T-helper 9 cell (primary cell): ENCODE measurements around the gene ACSF2.
"Not testable (repeated sequence)": the region's sequence is repeated elsewhere in the genome, so short reads cannot be mapped to it uniquely, and the experiment has no call there.

ENCODE experiments used
- DNase-seq: peaks from one replicate; pipeline ENCODE4 v3.0.0-alpha.2; 2020

ACSF2 gene

DNA sequence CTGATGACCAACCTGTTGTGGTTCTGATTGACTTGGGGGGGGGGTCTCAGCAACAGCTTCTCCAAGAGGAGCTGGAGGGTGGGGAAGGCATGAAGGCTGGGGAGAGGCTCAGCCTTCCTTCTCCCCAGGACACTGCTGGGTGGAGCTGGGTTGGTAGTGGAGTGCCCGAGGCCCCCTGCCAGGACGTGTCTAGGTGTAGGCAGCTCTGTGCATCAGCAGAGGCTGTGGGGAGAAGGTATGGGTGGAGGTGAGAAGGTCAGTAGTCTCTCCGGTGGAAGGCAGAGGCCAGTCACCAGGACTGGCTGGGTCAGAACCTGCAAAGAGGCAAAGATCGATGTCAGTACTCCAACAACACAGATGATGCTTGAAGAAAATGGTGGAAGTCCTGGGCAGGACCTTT, 38.7 kb downstream of the ACSF2 start:
- no peak for DNase-seq

DNA sequence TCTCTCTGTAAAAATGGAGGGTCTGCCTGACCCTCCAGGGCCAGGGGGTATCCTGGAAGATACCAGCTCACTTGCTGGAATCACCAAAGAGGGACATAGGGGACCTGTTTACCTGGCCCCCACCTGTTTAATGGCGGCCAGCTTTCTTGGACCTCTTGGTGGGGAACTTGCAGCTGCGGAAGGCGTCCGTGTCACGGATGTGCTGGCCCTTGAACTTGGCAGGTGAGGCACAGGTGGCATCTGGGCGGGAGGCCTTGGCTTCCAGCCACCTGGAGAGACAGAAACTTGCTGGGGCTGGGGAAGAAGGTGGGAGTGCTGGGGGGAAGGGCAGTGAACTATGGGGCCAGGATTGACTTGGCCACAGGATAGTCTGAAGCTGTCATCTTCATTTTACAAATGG, 39.2 kb downstream of the ACSF2 start:
- DNase-seq: no peak

DNA sequence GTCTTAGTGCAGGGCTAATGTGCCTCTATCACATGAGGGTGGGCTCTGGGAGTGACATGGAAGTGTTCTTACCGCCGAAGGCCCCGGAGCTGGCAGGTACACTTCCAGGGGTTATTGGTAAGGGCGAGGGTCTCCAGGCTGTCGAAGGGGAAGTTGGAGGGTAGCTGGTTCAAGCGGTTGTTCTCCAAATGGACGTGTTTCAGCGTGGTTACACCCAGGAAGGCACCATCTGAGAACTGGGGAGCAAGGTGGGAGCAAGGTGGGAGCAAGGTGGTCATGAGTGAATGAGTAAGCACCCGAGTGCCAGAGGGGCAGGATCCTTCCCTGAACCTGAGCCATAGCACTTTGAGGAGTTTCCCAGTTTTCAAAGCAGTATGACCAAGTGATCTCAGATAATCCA, 39.6 kb downstream of the ACSF2 start:
- DNase-seq: no peak

DNA sequence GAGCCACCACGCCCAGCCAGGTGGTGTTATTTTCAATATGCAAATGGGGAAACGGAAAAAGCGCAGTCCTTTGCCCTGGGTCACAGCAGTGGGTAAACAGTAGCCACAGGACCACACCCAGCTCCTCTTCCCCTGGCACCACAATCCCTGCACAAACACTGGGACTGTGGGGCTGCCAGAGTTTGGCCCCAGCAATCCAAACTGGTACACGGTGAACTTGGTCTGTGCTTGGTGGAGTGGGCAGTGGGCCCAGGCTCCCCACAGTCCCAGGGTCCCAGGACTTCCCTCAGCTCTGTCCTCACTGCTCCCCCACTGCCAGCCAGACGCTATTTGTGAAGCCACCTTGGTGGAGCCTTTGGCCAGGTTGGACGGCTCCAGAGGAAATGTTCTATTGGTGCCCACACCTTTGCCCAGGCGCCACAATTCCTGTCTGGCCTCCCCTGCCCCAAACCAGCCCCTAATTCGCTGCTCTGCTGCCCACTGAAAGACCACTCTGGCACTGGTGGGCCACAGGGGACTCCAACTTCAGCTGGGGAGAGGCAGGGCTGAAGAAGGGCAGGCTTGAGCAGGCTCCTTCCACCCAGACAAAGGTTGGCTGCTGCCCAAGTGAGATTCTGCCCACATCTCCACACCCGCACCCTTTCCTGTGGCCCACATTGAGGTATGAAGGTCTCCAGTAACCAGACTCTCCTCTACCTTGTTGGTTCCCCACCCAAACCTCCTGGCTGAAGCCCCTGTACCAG, 40.5 kb downstream of the ACSF2 start:
- no peak for DNase-seq

DNA sequence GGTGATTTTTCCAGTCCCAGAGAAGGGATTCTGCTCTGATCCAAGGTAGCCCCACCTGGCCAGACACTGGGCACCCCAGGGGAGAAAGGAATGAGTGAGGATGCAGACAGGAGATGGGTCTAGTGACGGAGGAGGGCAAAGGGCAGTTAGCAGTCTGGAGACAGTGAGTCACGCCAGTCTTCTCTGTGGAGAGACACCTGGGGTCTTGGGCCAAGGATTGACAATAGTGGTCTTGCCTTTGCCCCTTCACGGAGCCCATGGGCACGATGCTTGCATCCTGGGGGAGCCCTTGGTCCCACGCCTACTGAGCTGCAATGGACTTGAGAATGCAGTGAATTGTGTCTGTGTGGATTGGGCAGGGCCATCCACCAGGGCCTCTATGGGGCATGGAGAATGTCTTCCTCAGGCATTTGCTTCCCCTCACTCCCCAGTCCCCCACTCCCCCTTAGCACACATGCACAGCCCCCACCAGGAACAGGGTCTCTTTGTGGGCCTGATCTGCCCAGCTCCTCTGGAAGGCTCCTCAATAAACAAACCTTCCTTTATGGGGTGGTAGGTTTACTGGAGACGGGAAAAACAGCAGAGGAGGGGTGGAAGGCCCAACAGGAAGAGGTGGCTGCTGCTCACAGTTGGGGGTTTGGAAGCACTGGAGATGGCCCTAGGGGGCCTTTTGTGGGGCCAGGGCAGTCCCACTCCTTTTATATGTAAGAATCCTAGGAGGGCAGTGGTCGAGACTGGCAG, 41.3 kb downstream of the ACSF2 start:
- no peak for DNase-seq

DNA sequence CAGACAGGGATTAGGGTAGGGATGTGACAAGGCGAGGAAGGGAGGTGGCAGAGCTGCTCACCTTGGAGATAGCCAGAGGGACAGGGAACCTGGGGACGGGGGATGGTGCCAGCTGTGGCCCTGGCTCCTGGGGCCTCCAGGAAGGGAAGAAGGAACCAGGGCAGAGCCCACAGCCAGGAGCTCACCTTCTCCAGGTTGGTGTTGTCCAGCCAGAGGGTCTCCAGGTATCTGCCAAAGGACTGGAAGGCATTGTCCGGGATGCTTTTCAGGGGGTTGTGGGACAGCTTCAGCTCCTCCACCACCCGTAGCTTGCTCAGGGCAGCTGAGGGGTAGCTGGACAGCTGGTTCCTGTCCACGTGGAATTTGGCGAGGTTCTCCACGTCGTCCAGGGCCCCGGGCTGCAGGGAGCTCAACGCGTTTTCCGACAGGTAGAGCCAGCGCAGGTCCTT, 41.9 kb downstream of the ACSF2 start:
- DNase-seq: no peak

DNA sequence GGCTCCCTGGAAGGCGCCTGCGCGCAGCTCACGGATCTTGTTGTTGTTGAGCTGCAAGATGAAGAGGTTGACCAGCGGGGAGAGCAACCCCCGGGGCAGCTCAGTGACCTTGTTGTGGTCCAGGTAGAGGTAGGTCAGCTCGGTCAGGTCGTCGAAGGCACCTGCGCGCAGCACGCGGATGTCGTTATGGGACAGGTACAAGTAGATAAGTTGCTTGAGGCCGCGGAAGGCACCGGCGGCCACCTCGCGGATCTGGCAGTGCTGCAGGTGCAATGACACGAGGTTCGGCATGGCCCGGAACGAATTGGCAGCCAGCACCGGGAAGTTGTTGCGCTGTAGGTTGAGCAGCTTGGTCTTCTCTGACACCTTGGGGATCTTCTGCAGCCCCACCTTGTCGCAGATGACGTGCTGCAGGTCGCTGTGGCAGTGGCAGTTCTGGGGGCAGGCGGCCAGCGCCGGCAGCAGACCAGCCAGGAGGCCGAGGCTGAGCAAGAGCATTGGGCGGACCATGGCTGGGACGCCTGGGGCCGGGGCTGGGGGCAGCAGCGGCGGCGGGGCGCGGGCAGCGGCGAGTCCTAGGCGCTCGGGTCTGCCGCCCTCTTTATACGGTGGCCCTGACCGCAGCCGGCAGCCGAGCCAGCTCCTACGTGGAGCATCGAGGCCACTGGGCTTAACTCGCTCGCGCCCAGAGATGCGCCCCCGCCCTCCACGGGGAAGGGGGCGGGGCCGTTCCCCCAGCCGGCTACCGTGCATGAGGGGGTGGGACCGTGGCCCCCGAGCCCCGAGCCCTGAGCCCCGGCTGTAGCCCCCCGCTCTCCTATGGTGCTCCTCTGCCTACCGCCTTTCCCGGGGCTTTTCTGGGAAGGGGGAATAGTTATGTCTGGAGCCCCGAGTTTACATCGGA, 42.5 kb downstream of the ACSF2 start, which contains the start of gene CHAD:
TSS of gene CHAD (minus strand) at position 577 of the 904 bp plus-strand sequence. CDS start at position 510, 67 bp downstream.
- DNase-seq: no peak

DNA sequence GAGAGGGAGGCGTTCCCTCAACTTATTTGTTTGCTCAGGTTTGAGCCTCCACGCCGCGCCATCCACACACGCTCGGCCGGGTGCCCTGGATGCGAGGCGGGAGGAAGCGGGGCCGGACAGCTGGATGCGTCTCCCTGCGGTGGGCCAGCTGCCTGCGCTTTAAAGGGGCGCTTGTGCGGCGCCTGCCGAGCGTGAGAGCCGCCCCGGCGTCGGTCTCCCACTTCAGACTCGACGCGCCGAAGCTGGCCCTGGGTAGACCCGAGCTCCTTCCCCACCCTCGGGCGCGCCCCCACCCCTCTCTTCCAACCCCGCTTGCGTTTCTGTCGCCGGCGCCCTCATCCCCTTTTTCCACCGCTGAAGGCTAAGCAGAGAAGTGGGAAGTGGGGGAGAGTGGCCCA, 43.2 kb downstream of the ACSF2 start:
- DNase-seq: no peak

DNA sequence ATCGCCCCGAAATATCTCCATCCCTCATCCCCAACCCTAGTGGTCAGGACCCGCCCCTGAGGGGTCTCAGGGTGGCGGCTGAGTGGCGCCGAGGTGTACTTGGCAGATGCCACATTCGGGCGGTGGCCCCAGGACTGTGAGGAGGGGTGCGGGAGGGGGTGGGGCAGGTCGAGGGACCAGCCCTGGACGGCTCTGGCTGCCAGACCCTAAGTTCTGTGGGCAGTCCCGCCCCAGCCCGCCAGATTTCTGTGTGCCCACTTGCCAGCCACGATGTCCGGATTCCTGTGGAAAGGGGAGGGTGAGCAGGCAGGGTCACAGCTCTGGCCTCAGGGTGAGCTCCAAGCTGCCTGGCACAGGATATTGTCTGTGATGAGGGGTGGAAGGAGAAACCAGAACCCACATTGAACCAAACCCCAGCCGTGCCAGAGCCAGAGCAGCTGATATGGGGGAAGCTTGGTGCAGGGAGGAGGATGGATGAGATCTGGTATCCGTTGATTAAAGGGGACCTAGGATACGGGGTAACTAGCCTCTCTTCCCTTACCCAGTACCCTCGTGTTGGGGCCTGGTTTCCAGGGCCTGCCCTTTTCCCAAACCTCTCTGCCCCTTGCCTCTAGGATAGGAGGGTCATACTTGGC, 43.8 kb downstream of the ACSF2 start:
- DNase-seq: no peak

DNA sequence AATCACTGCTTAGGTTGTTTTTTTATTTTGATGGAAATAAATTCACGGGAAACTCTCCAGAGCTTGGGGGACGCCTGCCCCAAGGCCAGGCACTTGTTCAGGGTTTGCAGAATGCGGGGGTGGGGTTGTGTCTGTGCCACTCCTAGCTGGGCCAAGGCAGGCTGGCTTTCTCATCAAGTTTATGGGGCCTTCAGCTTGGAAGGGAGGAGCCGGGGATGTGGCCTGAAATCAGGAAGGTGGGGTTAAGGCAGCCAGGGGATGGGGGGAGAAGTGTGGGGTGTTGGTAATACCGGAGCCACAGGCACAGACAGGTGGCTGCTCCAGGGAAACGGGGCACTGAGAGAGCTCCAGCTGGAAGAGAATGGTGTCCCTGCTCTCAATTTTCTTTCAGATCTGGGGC, 44.4 kb downstream of the ACSF2 start:
- no peak for DNase-seq

DNA sequence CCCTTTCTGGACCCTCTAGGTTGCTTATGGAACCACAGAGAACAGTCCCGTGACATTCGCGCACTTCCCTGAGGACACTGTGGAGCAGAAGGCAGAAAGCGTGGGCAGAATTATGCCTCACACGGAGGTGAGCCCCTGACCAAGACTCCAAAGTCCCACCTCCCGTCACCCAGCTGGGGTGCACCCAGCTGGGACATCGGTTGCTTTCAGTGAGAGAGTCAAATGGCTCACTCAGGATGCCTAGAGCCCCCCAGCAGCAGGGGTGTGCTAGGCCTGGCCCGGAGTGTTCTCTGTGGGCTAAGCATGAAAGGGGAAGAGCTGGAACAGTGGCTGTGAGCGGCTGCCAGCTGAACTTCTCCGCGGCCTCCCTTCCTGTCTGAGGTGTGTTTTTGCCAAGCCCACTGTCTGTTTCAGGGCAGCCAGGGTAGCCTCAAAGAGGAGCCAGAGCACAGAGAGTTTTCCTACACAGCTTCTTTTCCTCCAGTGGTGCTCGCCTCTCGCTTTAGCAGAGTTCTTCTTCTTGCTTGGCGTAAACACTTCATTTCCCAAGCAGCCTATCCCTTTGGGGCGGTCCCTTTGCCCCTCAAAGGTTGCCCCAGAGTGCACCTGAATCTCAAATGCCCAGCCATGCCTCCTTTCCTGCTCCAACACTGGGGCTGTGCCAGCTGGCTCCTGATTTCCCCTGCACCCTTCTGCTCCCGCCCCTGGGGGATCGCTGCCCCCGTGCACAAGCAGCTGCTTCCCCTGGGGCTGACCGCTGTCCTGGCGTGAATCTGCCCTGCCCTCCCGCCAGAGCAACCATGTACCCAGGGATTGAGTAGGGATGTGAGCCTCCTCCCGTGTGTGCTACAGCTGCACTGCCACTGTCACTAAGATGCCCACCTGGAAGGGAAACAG, 45.2 kb downstream of the ACSF2 start:
- DNase-seq: no peak

DNA sequence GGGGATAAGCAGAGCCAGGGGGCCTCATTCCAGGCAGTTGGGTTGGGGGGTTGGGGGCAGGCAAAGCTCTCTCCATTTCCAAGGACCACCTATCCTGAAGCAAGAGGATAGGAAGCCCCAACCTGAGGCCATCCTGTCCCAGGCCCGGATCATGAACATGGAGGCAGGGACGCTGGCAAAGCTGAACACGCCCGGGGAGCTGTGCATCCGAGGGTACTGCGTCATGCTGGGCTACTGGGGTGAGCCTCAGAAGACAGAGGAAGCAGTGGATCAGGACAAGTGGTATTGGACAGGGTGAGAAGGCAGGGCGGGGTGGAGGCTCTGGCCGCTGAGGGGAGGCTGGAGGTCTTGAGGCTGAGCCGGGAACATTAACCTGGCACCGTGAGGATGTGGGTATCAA, 46.3 kb downstream of the ACSF2 start:
- DNase-seq: no peak

DNA sequence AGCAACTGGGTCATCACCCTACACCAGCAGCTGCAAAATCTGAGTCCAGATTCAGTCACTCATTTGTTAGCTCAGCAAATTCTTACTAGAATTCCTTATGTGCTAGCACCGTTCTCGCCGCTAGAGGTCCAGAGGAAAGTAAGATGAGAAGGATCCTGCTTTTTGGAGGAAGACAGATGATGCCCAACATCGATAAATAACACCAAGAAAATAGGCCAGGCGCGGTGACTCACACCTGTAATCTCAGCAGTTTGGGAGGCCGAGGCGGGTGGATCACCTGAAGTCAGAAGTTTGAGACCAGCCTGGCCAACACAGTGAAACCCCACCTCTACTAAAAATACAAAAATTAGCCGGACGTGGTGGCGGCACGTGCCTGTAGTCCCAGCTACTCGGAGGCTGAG, 46.7 kb downstream of the ACSF2 start:
- not testable (repeated sequence) for DNase-seq

DNA sequence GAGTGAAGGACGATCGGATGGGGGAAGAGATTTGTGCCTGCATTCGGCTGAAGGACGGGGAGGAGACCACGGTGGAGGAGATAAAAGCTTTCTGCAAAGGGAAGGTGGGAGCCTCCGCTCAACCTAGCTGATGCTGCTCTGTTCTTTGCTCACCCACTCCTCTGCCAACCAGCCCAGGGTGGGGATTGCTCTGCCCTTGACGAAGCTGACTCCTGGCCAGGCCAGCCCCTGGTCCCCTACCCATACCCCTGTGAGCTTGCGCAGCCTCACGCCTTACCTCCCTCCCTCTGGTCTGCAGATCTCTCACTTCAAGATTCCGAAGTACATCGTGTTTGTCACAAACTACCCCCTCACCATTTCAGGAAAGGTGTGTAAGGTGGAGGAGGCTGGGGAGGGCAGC, 47.9 kb downstream of the ACSF2 start:
- DNase-seq: no peak

DNA sequence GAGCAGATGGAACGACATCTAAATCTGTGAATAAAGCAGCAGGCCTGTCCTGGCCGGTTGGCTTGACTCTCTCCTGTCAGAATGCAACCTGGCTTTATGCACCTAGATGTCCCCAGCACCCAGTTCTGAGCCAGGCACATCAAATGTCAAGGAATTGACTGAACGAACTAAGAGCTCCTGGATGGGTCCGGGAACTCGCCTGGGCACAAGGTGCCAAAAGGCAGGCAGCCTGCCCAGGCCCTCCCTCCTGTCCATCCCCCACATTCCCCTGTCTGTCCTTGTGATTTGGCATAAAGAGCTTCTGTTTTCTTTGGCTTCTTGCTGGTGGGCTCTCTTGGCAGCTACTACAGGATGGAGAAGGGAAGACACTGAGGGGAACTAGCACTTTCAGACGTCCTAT, 48.5 kb downstream of the ACSF2 start:
- no peak for DNase-seq

DNA sequence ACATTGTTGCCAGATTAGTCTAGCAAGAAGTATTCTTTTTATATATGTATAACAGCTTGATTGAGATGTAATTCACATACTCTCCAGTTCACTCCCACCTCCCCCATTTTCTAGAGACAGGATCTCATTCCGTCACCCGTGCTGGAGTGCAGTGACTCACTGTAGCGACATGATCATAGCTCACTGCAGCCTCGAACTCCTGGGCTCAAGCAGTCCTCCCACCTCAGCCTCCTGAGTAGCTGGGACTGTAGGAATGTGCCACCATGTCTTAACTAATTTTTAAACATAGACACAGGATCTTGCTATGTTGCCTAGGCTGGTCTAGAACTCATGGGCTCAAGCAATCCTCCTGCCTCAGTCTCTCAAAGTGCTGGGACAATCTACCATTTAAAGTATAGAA, 49.3 kb downstream of the ACSF2 start:
- DNase-seq: no peak

DNA sequence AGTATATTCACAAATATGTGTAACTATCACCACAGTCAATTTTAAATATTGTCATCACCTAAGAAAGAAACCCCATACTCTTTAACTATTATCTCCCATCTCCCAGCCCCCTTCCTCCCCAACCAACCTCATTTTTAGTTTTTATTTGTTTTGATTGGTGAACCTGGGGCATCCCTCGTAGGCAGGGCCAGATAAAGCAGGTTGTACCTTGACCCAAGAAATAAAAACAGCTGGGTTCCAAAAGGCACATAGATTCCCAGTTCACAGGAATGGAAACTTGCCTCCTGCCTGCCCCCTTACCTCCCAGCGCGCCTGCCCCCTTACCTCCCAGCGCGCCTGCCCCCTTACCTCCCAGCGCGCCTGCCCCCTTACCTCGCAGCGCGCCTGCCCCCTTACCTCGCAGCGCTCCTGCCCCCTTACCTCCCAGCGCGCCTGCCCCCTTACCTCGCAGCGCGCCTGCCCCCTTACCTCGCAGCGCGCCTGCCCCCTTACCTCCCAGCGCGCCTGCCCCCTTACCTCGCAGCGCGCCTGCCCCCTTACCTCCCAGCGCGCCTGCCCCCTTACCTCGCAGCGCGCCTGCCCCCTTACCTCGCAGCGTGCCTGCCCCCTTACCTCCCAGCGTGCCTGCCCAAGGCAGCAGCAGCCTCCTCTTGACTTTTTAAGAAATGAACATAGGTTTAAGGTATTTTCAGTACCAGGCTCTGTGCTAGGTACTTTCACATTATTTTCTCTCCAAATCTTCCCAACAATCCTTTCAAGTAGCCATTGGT, 49.9 kb downstream of the ACSF2 start:
- not testable (repeated sequence) for DNase-seq

DNA sequence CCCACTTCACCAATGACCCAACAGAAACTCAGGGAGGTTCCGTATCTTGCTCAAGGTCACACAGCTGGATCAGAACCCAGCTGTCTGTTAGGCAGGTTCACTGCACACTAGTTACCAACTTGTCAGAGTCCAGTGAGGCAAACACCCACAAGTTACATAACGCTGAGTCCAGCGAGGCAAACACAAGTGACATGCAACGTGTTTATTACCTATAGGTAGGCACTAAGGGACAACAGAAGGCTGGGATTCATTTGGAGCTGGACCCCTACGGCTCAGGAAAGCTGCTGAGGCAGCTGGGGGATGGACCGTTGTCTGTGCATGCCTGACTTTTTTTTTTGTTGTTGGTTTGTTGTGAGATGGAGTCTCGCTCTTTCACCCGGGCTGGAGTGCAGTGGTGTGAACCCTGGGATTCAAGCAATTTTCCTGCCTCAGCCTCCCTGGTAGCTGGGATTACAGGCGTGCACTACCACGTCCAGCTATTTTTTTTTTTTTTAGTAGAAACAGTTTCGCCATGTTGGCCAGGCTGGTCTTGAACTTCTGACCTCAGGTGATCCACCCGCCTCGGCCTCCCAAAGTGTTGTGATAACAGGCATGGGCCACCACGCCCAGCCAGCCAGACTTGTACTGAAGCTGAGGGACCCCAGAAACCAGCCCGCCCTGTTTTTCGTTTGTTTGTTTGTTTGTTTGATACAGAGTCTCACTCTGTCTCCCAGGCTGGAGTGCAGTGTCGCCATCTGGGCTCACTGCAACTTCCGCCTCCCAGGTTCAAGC, 50.7 kb downstream of the ACSF2 start:
- DNase-seq: no peak

DNA sequence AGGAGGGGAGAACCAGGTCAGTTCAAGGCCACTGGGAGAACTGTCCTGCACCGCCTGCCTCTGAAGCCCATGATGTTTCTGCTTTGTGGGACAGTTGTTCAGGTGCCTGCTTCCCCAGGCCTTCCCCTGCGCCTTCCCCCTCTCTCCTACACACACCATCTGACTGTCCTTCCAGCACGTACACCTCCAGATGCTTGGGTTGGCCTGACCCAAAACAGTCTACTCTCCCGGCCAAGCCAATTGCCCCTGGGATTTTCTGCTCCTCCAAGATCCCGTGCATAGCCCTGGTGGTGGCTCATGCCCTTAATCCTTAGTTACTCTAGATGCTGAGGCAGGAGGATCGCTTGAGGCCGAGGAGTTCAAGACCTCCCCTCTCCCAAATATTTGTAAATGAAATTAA, 52.0 kb downstream of the ACSF2 start:
- no peak for DNase-seq
